SK-N-SH (cell line): ENCODE results near the gene DNASE1L3. TPM values are rescaled to one million over a fixed set of nuclear protein-coding genes. Genes with fewer than 3 reads are reported as not detected.

ENCODE experiments used
- CTCF ChIA-PET: fragments of 300-600, 350-600 bp; formaldehyde crosslinking; extraction: SDS; loops from one replicate; lab custom pipeline; 2021; lab: Yijun Ruan, JAX
- POLR2A ChIA-PET: fragments of 350-600 bp; sonication (Branson Sonifier 250); formaldehyde crosslinking; extraction: SDS; loops from one replicate; lab custom pipeline; 2020; ENCODE audit warnings: antibody characterized with exemption, inconsistent platforms; lab: Yijun Ruan, JAX
- DNase-seq: peaks from one replicate; pipeline ENCODE4 v3.0.0; 2012
- H2AFZ ChIP-seq: fragments of 200-600 bp; sonication (generic); 2 replicates; pipeline ENCODE4 v1.8.1; 2016; ENCODE audit warnings: antibody characterized with exemption, mild to moderate bottlenecking, low read depth
- H3F3A ChIP-seq: fragments of 200-600 bp; sonication (generic); replicated peaks from 2 replicates; pipeline ENCODE3; 2016; ENCODE audit warnings: antibody characterized with exemption, mild to moderate bottlenecking; ENCODE audit not compliant: insufficient read depth
- H3K27ac ChIP-seq, 2 experiments: fragments of 200-500 bp in 1 of 2; fragments of 200-600 bp in 1 of 2; sonication (Bioruptor generic) in 1 of 2; sonication (generic), shearing (Covaris generic) in 1 of 2; 2 replicates each; pipeline versions ENCODE4 v1.5.1 to v1.6.1; 2014 to 2016; ENCODE audit warnings: low read depth in 2 of 2, inconsistent platforms in 1 of 2, low read length in 1 of 2, mild to moderate bottlenecking in 1 of 2, mixed read lengths in 1 of 2
- H3K27me3 ChIP-seq: fragments of 200-600 bp; sonication (generic), shearing (Covaris generic); 2 replicates; pipeline ENCODE4 v1.6.1; 2016; ENCODE audit warnings: mixed run types; ENCODE audit not compliant: insufficient read depth
- H3K36me3 ChIP-seq, 2 experiments: fragments of 200-500 bp in 1 of 2; fragments of 200-600 bp in 1 of 2; sonication (Bioruptor generic) in 1 of 2; sonication (generic) in 1 of 2; replicated peaks in 1 of 2; 2 replicates each; pipeline versions ENCODE3 to v1.5.1; 2014 to 2016; ENCODE audit warnings: low read length in 1 of 2, mild to moderate bottlenecking in 1 of 2; ENCODE audit not compliant: insufficient read depth in 2 of 2, control insufficient read depth in 1 of 2
- H3K4me1 ChIP-seq, 2 experiments: fragments of 200-500 bp in 1 of 2; fragments of 200-600 bp in 1 of 2; sonication (Bioruptor generic) in 1 of 2; sonication (generic), shearing (Covaris generic) in 1 of 2; 2 replicates each; pipeline versions ENCODE4 v1.5.1 to v1.6.1; 2014 to 2016; ENCODE audit warnings: low read depth in 1 of 2, low read length in 1 of 2, mixed run types in 1 of 2; ENCODE audit not compliant: insufficient read depth in 2 of 2, control insufficient read depth in 1 of 2
- H3K4me2 ChIP-seq: fragments of 200-600 bp; sonication (generic), shearing (Covaris generic); 2 replicates; pipeline ENCODE4 v1.6.1; 2017; ENCODE audit warnings: mixed run types
- H3K4me3 ChIP-seq, 2 experiments: fragments of 200-500 bp in 1 of 2; fragments of 200-600 bp in 1 of 2; sonication (Bioruptor generic) in 1 of 2; sonication (generic), shearing (Covaris generic) in 1 of 2; 2 replicates each; pipeline versions ENCODE4 v1.5.1 to v1.8.1; 2014 to 2016; ENCODE audit warnings: low read depth in 2 of 2, inconsistent platforms in 1 of 2, low read length in 1 of 2, mild to moderate bottlenecking in 1 of 2, mixed read lengths in 1 of 2, moderate library complexity in 1 of 2
- H3K79me2 ChIP-seq: fragments of 200-600 bp; sonication (generic); 2 replicates; pipeline ENCODE4 v1.8.1; 2017; ENCODE audit warnings: mild to moderate bottlenecking; ENCODE audit not compliant: insufficient read depth
- H3K9ac ChIP-seq: fragments of 200-600 bp; sonication (generic); 2 replicates; pipeline ENCODE4 v1.6.1; 2017; ENCODE audit warnings: mixed run types
- H3K9me2 ChIP-seq: fragments of 200-600 bp; sonication (generic); 2 replicates; pipeline ENCODE4 v1.6.1; 2017; ENCODE audit warnings: mixed run types
- H3K9me3 ChIP-seq: fragments of 200-600 bp; sonication (generic); 2 replicates; pipeline ENCODE4 v1.6.1; 2017; ENCODE audit warnings: mixed run types, mild to moderate bottlenecking, moderate library complexity
- H4K20me1 ChIP-seq: fragments of 200-600 bp; sonication (generic); 2 replicates; pipeline ENCODE4 v1.6.1; 2017; ENCODE audit warnings: mild to moderate bottlenecking, mixed run types; ENCODE audit not compliant: insufficient read depth
- ELF1 ChIP-seq: IDR thresholded peaks from 2 replicates; pipeline ENCODE4 v1.4.0; 2012
- FOSL2 ChIP-seq: IDR thresholded peaks from 2 replicates; pipeline ENCODE4 v1.4.0; 2012; ENCODE audit warnings: low read depth, mild to moderate bottlenecking, moderate library complexity, borderline replicate concordance
- FOXJ3 ChIP-seq: sonication (generic); formaldehyde crosslinking; IDR thresholded peaks from 2 replicates; pipeline ENCODE4 v1.5.1; 2020; ENCODE audit warnings: mild to moderate bottlenecking, missing genetic modification reagents
- FOXM1 ChIP-seq: IDR thresholded peaks from 2 replicates; pipeline ENCODE4 v1.4.0; 2012; ENCODE audit warnings: low read depth, mild to moderate bottlenecking
- MEF2A ChIP-seq: IDR thresholded peaks from 2 replicates; pipeline ENCODE4 v1.4.0; 2012; ENCODE audit warnings: low read depth, borderline replicate concordance
- NRF1 ChIP-seq: IDR thresholded peaks from 2 replicates; pipeline ENCODE4 v1.6.1; 2012; ENCODE audit warnings: low read depth, mild to moderate bottlenecking, low read length
- POLR2AphosphoS5 ChIP-seq: IDR thresholded peaks from 2 replicates; pipeline ENCODE4 v1.6.1; 2012; ENCODE audit warnings: low read depth, low read length
- RCOR1 ChIP-seq: fragments of 150-350 bp; IDR thresholded peaks from 2 replicates; pipeline ENCODE4 v1.6.1; 2017; ENCODE audit warnings: antibody characterized with exemption, low read length
- RFX5 ChIP-seq: IDR thresholded peaks from 2 replicates; pipeline ENCODE4 v1.6.1; 2012; ENCODE audit warnings: mild to moderate bottlenecking, improper control_type of control experiment, low read length
- SIN3A ChIP-seq: IDR thresholded peaks from 2 replicates; pipeline ENCODE4 v1.6.1; 2012; ENCODE audit warnings: low read depth, mild to moderate bottlenecking, low read length, moderate library complexity, borderline replicate concordance
- TAF1 ChIP-seq: IDR thresholded peaks from 2 replicates; pipeline ENCODE4 v1.6.1; 2012; ENCODE audit warnings: low read depth, mild to moderate bottlenecking, low read length, moderate library complexity, borderline replicate concordance
- TEAD4 ChIP-seq: IDR thresholded peaks from 2 replicates; pipeline ENCODE4 v1.4.0; 2012; ENCODE audit warnings: mild to moderate bottlenecking, borderline replicate concordance; ENCODE audit not compliant: insufficient read depth
- YY1 ChIP-seq: IDR thresholded peaks from 2 replicates; pipeline ENCODE4 v1.4.0; 2012; ENCODE audit warnings: low read depth, mild to moderate bottlenecking
- WGBS: methylation state at CpG from one replicate; pipeline ENCODE4 v1.1.6; 2017; ENCODE audit warnings: low lambda C conversion rate; 5-methylcytosine and 5-hydroxymethylcytosine counted together
- polyA plus RNA-seq, 3 experiments: library from polyadenylated mRNA; depleted of rRNA; stranded (reverse); fragments of >200 nt; gene quantifications; 2 replicates each; pipeline ENCODE4 v1.2.3, GENCODE V29; 2012
- TF ChIP-seq, protein P1 (sequence below): IDR thresholded peaks from 2 replicates; pipeline ENCODE4 v1.4.0; 2012; ENCODE audit warnings: low read depth, borderline replicate concordance
- TF ChIP-seq, protein P2 (sequence below): fragments of 150-350 bp; IDR thresholded peaks from 2 replicates; pipeline ENCODE4 v1.6.1; 2017; ENCODE audit warnings: antibody characterized with exemption, low read length, low read depth, borderline replicate concordance
- TF ChIP-seq, protein P3 (sequence below): IDR thresholded peaks from 2 replicates; pipeline ENCODE4 v1.4.0; 2012; ENCODE audit warnings: low read depth, borderline replicate concordance

DNASE1L3 gene
- polyA plus RNA-seq, 1 of the 3 experiments (the other 2 are of a cell fraction), result not detected

DNA sequence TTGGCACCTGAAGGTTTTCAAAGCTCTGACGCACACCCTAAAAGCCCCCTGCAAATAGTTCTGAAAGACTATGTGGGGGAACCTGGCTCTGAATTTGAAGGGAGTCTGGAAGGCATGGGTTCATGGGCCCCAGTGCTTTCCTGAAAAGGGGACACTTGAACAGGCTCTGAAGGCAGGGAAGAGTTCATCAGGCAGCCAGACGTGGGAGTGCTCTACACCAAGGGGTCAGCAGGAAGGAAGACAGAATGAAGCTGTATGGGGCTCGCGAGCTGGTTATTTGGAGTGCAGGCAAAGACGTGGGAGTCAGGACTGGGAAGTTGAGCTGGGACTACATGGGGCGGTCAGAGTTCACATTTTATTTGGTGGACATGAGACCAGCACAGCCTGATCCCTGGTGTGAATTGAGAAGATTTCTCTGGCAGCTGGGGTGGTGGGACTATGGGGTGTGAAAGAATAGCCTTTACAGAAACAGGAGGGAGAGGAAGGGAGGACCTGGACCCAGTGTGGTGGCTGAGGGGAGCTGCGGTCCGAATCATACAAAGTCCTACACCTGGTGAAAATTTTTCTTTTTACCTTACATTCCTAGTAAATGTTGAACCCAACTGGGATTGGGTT is 39.4 kb upstream of the DNASE1L3 start:
- H4K20me1 ChIP-seq, result no peaks in the 10 kb centered on the region
- H3K4me1 ChIP-seq, result no peaks in the 10 kb centered on the region; a peak in 1 of 4 replicates
- no peak overlapping the region for H3K27ac ChIP-seq
- no peak overlapping the region for H3K4me3 ChIP-seq
- ChIA-PET CTCF (interaction anchor here (0.7 to 2.7 kb wide), 7 partner anchors 8 to 78 kb away, joined by 3 to 17 read pairs (median 3); partner anchors contain the start of gene ABHD6), POLR2A (no interaction called here)
- H3K27me3 ChIP-seq, result no peaks in the 10 kb centered on the region
- no peaks in the 10 kb centered on the region for H3K9me3 ChIP-seq
- H3F3A ChIP-seq, result no peaks in the 10 kb centered on the region
- H2AFZ ChIP-seq, result no peak overlapping the region
- no peak overlapping the region for H3K4me2 ChIP-seq
- H3K9me2 ChIP-seq, result no peaks in the 10 kb centered on the region
- DNase-seq, result no peak
- TF ChIP-seq YY1 (no peak), FOSL2 (no peak), ELF1 (no peak), POLR2AphosphoS5 (no peak), MEF2A (no peak), FOXJ3 (no peak), TEAD4 (no peak), NRF1 (no peak), SIN3A (no peak), RCOR1 (no peak), RFX5 (no peak), FOXM1 (no peak), TAF1 (no peak)
- TF ChIP-seq, protein P1, sequence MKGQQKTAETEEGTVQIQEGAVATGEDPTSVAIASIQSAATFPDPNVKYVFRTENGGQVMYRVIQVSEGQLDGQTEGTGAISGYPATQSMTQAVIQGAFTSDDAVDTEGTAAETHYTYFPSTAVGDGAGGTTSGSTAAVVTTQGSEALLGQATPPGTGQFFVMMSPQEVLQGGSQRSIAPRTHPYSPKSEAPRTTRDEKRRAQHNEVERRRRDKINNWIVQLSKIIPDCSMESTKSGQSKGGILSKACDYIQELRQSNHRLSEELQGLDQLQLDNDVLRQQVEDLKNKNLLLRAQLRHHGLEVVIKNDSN, result no peak
- TF ChIP-seq, protein P2, sequence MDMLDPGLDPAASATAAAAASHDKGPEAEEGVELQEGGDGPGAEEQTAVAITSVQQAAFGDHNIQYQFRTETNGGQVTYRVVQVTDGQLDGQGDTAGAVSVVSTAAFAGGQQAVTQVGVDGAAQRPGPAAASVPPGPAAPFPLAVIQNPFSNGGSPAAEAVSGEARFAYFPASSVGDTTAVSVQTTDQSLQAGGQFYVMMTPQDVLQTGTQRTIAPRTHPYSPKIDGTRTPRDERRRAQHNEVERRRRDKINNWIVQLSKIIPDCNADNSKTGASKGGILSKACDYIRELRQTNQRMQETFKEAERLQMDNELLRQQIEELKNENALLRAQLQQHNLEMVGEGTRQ, result no peak
- TF ChIP-seq, protein P3, sequence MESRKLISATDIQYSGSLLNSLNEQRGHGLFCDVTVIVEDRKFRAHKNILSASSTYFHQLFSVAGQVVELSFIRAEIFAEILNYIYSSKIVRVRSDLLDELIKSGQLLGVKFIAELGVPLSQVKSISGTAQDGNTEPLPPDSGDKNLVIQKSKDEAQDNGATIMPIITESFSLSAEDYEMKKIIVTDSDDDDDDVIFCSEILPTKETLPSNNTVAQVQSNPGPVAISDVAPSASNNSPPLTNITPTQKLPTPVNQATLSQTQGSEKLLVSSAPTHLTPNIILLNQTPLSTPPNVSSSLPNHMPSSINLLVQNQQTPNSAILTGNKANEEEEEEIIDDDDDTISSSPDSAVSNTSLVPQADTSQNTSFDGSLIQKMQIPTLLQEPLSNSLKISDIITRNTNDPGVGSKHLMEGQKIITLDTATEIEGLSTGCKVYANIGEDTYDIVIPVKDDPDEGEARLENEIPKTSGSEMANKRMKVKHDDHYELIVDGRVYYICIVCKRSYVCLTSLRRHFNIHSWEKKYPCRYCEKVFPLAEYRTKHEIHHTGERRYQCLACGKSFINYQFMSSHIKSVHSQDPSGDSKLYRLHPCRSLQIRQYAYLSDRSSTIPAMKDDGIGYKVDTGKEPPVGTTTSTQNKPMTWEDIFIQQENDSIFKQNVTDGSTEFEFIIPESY, result no peak
- 93% methylated on average over 8 of the region's 8 CpGs for WGBS
- H3K9ac ChIP-seq, result no peak overlapping the region
- no peaks in the 10 kb centered on the region for H3K79me2 ChIP-seq
- H3K36me3 ChIP-seq, result no peaks in the 10 kb centered on the region
